Pulmonary artery endothelial cell (primary cell): Measurements from ENCODE around the gene ZNF683. TPM values are rescaled to one million over a fixed set of nuclear protein-coding genes. Genes with fewer than 3 reads are reported as not detected.
A peak's percentile ranks its signal among the peaks of the same experiment; 100 is the strongest.
"Not testable (repeated sequence)": the region's sequence is repeated elsewhere in the genome, so short reads cannot be mapped to it uniquely, and the experiment has no call there.

ENCODE experiments used
- DNase-seq: peaks from one replicate; pipeline ENCODE4 v3.0.0-alpha.2; 2011; ENCODE audit warnings: low read depth, low spot score
- total RNA-seq: library from RNA; depleted of rRNA; stranded (reverse); fragments of >200 nt; gene quantifications from 2 replicates; pipeline ENCODE4 v1.2.3, GENCODE V29; 2014

ZNF683 gene
- total RNA-seq, 1 donor from 2014 or later: not detected

DNA sequence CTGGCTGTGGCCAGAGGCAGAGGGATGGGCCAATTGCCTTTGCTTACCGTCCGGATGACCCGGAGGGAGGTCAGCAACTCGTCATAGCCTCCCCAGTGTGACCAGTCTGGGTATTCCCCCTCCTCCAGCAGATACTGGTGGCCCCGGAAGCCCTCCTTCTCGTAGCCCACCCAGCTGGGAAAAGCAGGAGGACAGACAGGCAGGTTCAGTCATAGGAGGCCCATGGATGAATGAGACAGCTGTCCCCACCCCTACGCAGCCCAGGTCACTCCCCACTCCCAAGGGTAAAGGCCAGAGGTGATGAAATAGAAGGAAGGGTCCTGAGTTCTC, 35.4 kb downstream of the ZNF683 start:
- no peak for DNase-seq

DNA sequence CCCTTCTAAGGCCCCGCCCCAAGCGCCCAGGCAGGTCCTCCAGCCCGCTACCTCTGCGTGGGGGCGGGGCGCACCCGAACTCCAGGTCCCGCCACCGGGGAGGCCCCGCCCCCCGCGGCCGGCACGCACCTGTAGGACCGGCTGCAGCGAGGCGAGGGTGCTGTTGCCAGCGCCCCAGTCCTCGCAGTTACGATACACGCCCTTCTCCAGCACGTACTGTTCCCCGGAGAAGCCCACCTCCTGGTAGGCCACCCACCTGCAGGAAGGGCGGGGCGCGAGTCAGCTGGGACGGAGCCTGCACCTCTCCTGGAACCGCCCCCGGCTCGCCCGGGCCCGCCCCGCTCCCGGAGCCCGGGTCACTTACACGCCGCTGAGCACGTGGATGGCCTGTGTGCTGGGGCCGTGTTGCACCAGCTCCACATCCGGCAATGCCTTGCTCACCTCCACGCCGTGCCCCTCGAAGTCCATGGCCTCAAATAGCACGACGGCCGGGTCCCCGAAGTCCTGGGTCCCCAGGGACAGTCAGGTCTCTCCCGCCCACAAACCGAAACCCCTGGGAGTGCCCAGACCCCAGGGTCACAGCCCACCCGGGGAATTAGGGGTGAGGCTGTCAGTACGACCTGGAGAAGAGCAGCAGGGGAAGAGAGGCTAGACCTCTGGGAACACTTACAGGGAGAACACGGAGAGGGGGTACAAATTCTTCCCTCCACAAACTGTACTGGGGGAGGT, 35.9 kb downstream of the ZNF683 start:
- no peak for DNase-seq

DNA sequence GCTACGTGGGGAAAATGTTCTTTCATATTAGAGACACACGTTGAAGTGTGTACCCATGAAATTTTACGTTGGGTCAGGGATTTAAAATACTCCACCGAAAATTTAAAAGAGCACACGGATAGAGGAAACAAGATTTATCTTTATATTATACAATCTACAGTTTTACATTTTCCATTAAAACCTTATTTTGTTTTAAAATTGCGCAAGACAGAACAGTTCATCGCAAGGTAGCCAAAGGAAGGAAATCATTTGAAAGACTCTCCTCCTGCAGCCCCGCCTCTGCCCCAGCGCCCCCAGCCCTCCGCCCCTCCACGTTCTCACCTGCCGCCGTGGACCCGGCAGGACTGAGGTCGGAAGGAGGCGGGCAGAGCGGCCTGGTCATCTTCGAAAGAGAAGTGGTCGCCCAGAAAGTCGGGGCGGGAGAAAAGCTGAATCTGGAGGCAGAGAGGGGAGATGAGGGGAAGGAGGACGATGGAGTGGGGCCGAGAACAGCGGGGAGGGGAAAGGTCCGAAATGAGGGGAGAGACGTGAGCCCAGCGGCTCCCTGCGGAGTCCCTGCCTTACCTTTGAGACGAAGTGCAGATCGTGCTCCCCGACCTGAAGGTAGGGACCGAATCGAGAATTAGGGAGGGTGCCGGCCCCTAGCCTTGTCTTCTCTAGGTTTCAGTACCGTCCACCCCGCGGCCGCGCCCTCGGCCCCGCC, 36.6 kb downstream of the ZNF683 start:
- DNase-seq: no peak

DNA sequence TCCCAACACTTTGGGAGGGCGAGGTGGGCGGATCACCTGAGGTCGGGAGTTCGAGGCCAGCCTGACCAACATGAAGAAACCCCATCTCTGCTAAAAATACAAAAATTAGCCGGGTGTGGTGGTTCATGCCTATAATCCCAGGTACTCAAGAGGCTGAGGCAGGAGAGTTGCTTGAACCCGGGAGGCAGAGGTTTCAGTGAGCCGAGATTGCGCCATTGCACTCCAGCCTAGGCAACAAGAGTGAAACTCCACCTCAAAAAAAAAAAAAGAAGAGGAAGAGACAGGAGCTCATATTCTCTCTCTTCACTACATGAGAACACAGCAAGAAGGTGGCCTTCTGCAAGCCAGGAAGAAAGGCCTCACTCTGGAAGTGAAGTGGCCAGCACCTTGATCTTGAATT, 39.2 kb downstream of the ZNF683 start:
- not testable (repeated sequence) for DNase-seq

DNA sequence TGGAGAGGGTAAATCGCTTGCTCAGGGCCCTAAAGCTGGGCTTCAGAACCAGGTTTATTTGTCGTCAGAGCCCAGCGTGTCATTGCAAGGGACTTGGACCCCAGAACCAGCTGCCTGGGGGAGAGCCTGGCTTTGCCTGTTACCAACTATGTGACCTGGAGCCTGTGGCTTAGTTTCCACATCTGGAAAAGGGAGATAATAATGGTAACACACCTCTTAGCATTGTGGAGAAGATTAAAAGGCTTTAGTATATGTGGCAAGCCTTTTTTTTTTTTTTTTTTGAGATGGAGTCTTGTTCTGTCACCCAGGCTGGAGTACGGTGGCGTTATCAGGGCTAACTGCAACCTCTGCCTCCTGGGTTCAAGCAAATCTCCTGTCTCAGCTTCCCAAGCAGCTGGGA, 42.3 kb downstream of the ZNF683 start:
- DNase-seq: no peak

DNA sequence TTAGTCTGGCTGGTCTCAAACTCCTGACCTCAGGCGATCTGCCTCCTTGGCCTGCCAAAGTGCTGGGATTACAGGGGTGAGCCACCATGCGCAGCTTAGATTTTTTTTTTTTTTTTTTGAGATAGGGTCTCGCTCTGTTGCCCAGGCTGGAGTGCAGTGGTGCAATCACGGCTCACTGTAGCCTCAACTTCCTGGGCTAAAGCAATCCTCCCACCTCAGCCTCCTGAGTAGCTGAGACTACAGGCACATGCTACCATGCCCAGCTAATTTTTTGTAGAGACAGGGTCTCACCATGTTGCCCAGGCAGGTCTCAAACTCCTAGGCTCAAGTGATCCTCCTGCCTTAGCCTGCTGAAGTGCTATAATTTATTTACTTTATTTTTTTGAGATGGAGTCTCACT, 43.2 kb downstream of the ZNF683 start:
- not testable (repeated sequence) for DNase-seq

DNA sequence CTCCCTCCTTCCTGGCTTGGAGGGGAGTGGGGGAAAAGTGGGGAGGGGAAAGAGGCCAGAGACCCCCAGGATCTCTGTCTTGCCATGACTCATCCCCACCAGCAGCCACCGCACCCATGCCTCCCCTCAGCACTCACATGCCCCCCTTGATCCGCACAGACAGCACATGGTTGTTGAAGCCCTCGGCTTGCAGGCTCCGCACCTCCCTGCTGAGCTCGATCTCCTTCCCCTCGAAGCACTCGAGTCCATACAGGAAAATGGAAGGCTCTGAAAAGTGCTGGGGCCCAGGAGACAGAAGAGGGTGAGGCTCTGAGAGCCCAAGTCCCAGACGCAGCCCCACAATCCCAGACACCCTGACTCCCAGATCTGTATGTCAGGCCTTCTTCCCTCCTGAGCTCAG, 44.0 kb downstream of the ZNF683 start:
- DNase-seq: no peak

DNA sequence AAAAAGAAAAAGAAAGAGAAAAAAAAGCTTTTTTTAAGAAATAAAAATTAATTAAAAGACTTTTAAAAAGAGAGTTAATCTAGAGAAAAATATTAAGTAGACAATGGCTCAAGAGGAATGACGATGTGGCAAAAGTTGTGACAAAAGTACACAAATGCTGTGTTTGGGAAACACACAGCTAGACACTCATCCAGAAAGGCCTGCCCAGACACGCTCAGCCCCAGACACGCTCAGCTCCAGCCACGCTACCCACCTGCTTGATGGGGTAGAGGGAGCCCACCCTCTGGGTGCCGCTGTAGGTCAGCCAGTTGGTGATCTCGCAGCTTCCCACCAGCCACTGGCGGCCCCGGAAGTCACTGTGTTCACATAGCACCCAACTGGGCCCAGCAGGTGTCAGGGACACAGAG, 44.6 kb downstream of the ZNF683 start:
- no peak for DNase-seq

DNA sequence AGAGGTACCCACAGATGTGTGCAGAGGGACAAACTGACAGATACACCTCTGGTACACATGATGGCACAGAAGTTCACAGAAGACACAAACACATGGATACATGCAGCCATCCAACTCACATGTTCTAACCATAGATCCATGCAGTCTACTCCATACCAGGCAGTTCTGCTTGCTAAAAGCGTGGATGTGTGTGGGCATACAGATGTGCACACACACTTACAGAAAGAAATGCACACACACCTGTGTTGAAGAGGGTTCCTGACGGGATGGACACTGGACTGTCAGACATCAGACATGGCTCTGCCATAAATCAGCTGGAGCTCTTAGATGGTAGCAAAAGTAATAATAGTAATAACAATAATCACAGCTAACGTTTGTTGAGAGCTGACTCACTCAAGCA, 48.0 kb downstream of the ZNF683 start:
- DNase-seq: no peak

DNA sequence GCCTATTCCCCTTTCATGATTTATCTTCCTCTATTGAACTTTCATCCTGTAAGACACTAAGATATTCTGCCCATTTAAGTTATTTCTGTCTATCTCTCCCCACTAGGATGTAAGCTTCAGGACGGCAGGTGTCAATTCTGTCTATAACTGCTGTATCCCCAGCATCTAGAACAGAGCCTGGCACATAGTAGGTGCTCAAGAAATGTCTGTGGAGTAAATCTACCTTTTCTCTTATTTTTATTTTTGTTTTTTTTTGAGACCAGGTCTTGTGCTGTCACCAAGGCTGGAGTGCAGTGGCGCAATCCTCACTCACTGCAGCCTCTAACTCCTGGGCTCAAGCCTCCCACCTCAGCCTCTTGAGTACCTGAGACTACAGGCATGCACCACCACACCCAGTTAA, 49.2 kb downstream of the ZNF683 start:
- no peak for DNase-seq

DNA sequence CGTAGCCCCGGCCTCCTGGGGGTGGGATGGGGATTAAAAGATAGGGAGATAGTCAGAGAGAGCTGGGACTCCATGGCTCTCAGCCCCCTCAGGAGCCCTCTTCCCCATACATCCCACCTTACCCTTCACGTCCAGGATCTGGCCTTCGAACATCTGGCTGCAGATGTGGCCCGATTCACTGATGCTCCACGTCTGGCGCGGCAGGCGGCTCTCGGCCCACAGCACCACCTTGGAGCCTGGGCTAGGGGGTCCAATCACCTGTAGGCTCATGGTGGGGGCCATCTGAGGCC, 50.6 kb downstream of the ZNF683 start:
- no peak for DNase-seq

DNA sequence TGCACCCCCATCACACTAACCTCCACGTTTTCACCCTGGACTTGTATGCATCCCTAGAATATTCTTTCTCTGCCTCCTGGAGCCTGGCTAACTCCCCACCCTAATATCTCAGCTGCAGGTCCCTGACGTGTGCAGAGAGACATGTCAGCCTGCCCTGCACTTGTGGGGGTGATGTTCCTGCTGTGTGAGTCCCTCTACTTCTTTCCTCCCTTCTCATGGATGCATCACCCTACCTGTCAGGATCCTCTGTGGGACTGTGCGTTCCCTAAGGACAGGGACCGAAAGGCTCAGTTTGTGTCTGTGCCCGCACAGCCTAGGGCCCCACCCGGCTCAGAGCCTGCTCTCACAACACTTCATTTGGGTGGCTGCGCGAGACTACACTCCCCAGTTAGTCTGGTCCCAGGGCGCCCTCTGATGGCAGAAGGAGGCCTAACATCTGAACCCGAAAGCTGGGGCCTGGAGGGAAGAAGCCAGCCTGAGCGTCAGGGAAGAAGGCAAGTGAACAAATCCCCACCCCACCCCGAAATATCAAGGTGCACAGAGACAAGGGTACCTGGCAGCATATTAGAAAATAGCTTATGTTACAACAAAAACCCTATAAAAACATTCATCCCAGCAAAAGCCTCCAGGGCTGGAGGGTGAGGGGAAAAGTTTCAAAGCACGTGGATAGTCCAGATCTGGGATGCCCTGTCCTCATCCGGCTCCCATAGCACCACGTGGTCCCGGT, 51.1 kb downstream of the ZNF683 start:
- peak; percentile 47 for DNase-seq

DNA sequence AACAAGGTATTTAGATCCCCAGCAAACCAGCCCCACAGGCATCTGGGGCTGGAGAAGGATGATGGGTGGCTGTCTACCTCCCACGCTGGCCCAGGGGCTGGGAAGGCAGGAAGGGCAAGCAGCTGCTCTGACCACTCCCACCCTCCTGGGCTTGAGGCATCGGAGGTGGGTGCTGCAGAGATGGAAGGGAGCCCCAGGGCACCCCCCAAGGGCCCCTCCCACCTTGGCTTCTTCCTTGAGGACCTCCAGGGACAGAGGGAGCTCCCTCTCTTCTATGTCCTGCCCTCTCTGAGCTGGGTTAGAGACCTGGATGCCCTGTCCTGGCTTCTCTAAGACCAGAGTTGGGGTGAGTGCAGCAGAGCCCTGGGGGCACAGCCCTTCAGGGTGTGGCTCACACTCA, 51.7 kb downstream of the ZNF683 start:
- no peak for DNase-seq

DNA sequence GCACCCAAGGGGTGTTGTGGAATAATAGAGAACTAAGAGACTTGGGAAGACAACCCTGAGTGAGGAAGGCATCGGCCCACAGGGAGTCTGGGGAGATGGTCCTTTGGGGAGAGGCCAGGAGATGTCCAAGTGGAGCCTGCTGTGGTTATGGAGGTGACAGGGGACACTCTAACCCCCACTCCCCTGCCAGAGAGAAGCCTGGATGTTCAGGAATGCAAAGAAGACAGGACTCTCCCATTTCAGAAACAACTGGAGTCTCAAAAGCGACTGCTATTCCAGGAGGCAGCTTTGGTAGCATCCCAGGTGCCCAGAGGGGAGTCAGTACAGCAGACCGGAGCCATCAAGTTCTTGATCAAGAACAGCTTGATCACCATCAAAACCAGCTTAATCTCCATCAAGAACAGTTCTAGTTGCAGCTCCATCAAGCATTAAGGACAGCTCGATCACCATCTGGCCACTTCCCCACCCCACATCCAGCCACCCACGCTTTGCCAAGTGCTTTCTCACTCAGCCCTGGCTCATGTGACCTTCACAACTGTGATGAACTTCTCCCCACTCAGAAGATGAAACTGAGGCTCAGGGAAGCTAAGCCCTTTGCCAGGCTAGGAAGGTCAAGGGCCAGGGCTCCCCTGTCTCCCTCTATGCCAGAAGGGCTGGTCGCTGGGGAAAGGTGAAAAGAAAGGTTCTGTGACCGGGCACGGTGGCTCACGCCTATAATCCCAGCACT, 54.0 kb downstream of the ZNF683 start:
- DNase-seq: no peak

DNA sequence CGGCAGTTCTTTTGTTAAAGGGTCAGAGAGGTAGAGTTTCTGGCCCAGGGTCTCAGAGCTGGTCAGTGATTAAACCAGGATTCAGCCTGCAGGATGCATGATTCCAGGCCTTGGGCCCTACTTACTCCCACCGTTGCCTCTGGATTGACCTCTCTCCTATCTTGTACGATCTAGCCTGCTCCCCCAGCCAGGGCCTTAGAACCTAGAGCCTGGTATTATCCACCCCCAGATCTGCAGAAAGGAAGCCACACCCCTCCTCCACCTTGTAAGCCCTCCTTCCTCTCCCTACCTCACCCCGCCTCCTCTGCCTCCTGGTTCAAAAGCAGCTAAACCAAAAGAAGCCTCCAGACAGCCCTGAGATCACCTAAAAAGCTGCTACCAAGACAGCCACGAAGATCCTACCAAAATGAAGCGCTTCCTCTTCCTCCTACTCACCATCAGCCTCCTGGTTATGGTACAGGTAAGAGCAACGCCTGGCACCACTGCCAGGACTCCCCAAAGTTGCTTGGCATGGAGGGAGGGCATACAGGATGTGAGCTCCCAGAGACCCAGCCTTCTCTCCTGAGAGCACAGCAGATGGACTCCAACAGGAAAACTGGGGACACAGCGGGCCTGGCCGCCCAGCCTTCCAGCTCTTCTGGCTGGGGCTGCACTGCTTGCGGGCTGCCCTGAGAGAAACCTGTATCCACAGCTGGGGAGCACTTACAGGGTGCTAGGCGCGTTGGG, 54.8 kb downstream of the ZNF683 start, which contains the start of gene CD52:
Gene CD52, plus strand, starts transcription at position 347 of the 726 bp plus-strand sequence. Its CDS starts 60 bp downstream, at position 407.
- DNase-seq: no peak

DNA sequence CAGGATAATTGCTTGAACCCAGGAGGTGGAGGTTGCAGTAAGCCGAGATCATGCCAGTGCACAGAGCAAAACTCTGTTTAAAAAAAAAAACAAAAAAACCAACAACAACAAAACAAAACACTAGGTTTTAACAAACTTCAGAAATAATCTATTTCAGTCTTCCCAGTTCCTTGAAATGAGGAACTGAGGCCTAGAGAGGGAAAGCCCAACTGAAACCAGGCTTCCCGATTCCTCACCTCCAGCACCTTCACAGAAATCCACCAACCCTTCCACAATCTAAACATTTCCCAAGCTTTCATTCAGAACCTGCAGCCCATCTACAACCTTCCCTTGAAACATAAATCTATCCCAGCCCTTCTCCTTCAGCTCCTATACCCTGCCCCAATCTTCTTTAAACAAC, 55.4 kb downstream of the ZNF683 start:
- no peak for DNase-seq

DNA sequence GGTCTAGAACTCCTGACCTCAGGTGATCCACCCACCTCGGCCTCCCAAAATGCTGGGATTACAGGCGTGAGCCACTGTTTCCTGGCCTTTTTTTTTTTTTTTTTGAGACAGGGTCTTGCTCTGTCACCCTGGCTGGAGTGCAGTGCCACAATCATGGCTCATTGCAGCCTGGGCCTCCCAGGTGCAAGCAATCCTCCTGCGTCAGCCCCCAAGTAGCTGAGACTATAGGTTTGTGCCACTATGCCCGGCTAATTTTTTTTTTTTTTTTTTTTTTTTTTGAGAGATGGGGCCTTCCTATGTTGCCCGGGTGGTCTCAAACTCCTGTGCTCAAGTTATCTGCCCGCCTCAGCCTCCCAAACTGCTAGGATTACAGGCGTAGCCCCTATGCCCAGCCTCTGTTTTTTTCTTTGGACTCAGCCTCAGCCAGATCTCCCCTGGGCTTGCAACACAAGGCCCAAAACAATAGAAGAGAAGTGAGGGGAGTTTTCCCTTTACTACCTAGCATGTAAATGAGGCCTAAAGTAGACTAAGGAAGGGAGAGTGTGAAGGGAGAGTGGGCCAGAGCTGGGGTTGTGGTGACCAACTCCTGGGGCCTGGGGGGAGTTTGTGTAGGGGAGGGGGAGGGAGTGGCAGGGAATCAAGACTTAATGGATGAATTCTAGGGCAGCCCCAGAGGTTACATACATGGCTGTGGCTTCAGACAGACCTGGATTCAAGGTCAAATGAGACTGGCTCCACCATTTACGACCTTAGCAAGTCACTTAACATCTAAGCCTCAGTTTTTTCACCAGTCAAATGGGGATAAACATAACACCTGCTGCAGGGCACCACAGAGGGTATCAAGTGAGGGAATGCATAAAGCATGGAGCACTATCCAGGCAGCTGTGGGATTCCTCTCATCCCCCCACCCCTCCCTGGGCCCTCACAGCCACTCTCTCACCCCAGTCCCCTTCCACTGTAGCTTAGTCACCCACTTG, 56.4 kb downstream of the ZNF683 start:
- DNase-seq: no peak

DNA sequence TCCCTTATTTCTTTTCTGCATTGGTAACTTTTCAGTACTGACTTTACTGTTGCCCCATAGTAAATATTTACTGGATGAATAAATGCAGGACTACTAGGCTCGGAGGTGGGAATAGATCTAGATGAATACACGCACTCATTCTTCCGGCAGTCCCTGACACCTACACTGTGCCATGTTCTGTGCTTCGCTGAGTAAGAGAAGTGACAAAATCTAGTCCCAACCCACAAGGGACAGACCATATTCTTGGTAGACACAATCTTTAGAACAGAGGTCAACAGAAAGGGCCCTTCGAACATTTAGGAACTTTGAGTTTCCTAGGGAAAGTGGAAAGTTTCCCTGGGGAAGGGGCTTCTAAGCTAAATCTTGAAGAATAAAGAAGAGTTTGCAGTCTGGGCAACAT, 58.0 kb downstream of the ZNF683 start:
- no peak for DNase-seq
